ENCODE data around the gene ASPSCR1.

GRCh38 chr17:81999587-81999975, 22.2 kb downstream of the ASPSCR1 start:
- TF ChIP-seq POLR2AphosphoS5 (IDR thresholded peaks at IDR 0.05; ENCODE audit: low read depth, low read length) (no peak), TAF1 (IDR thresholded peaks at IDR 0.05; ENCODE audit: borderline replicate concordance, insufficient read depth, low read length) (no peak)
